Immature natural killer cell (primary cell): Measurements from ENCODE around the gene TMEM214. TPM values are rescaled to one million over a fixed set of nuclear protein-coding genes. Genes with fewer than 3 reads are reported as not detected.

Experiments used
- DNase-seq, 3 donors: peaks; one replicate each; pipeline ENCODE4 v3.0.0; 2022; ENCODE audit warnings: mixed read lengths in 1 of 3
- H3K27ac Mint-ChIP-seq, 6 donors: one replicate each; pipeline ENCODE4 v1.8.0; 2020; ENCODE audit warnings: mixed read lengths in 6 of 6, mild to moderate bottlenecking in 5 of 6, inconsistent platforms in 4 of 6, moderate library complexity in 3 of 6
- H3K27me3 Mint-ChIP-seq, 3 donors: one replicate each; pipeline ENCODE4 v1.8.0; 2020 to 2021; ENCODE audit warnings: low read depth in 3 of 3, mild to moderate bottlenecking in 3 of 3, mixed read lengths in 3 of 3, moderate library complexity in 3 of 3, inconsistent platforms in 1 of 3
- H3K36me3 Mint-ChIP-seq, 3 donors: one replicate each; pipeline ENCODE4 v1.8.0; 2020; ENCODE audit warnings: mixed read lengths in 3 of 3, inconsistent platforms in 2 of 3, mild to moderate bottlenecking in 2 of 3
- H3K4me1 Mint-ChIP-seq, 2 donors: one replicate each; pipeline ENCODE4 v1.8.0; 2020; ENCODE audit warnings: inconsistent platforms in 2 of 2, mild to moderate bottlenecking in 2 of 2, mixed read lengths in 2 of 2, moderate library complexity in 1 of 2
- H3K4me3 Mint-ChIP-seq, 5 donors: one replicate each; pipeline ENCODE4 v1.8.0; 2020; ENCODE audit warnings: mild to moderate bottlenecking in 5 of 5, mixed read lengths in 5 of 5, inconsistent platforms in 3 of 5, moderate library complexity in 3 of 5
- H3K9me3 Mint-ChIP-seq, 6 donors: one replicate each; pipeline ENCODE4 v1.8.0; 2020; ENCODE audit warnings: mild to moderate bottlenecking in 6 of 6, mixed read lengths in 6 of 6, inconsistent platforms in 4 of 6, moderate library complexity in 3 of 6
- polyA plus RNA-seq, 3 donors: library from polyadenylated mRNA; unstranded; fragments of 300-500 nt; fragmentation: Illumina TruSeq; gene quantifications; one replicate each; pipeline ENCODE4 v1.2.3, GENCODE V29; 2021

The TMEM214 gene
- 10 to 100 TPM; 16.6 to 48.3 (median 17.6) TPM for polyA plus RNA-seq

DNA sequence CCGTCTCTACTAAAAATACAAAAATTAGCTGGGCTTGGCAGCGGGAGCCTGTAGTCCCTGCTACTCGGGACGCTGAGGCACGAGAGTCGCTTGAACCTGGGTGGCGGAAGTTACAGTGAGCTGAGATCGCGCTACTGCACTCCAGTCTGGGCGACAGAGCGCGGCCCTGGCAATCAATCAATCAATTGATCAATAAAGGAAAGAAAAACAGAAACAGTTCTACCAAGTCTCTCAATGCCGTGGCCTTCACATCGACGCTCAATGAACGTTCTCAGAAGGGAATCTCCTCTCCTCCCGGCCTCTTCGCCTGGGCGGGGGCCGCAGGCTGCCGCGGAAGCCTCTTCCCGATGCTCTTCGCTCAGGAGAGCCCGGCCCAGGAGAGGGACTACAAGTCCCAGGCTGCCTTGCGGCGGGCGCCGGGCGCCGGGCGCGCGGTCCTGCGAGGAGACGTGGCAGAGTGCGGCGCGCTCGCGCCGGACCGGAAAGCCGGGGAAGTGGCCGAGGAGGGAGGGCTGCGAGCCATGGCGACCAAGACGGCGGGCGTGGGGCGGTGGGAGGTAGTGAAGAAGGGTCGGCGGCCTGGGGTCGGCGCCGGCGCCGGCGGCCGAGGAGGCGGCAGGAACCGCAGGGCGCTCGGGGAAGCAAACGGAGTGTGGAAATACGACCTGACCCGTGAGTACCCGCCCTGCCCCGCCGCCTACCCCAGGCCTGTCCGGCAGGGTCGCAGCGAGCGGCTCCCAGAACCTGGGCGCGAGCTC, at the start of gene TMEM214:
Gene TMEM214, plus strand, starts transcription at position 471 of the 758 bp plus-strand sequence. Its CDS starts 51 bp downstream, at position 522.
- no peaks in the 10 kb centered on the region for H3K9me3 Mint-ChIP-seq
- H3K27ac Mint-ChIP-seq = peak within 1 kb of the TSS; percentile 78 to 92 (median 90)
- DNase-seq = peak; percentile 72 to 77 (median 76)
- peaks cover 0 to 2% (median 0%) of the 10 kb centered on the region in 3 donors for H3K27me3 Mint-ChIP-seq
- peaks cover 0 to 15% (median 0%) of the 10 kb centered on the region in 3 donors for H3K36me3 Mint-ChIP-seq
- peak within 1 kb of the TSS; percentile 89 to 93 (median 92) for H3K4me3 Mint-ChIP-seq
- peaks cover 29 to 37% of the 10 kb centered on the region in 2 donors for H3K4me1 Mint-ChIP-seq

DNA sequence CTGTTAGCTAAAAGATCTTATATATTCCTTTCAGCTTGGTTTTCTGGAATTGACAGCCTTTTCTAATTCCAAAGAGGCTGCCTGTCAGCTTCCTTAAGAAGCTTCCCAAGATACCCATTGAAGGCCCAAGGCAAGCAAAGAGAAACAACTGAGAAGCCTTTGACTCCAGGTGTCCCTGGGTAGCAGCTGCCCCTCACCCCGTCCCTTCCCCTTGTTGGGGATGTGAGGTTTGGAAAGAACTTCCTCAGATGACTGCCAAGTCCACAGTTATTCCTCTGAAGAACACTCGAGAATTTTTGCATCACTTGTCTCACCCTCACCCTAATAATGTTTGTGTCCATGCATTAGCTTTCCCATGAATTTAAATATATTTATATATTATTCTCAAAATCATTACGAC, 49.0 kb upstream of the TMEM214 start:
- no peak for DNase-seq
- H3K4me3 Mint-ChIP-seq = no peak overlapping the region
- no peaks in the 10 kb centered on the region for H3K4me1 Mint-ChIP-seq
- no peaks in the 10 kb centered on the region for H3K9me3 Mint-ChIP-seq
- H3K36me3 Mint-ChIP-seq = no peaks in the 10 kb centered on the region
- no peak overlapping the region for H3K27ac Mint-ChIP-seq
- peaks cover 0 to 2% (median 0%) of the 10 kb centered on the region in 3 donors for H3K27me3 Mint-ChIP-seq

- no peak for DNase-seq
- H3K27ac Mint-ChIP-seq = no peak overlapping the region
- no peaks in the 10 kb centered on the region for H3K27me3 Mint-ChIP-seq
- H3K4me1 Mint-ChIP-seq = no peaks in the 10 kb centered on the region
- no peaks in the 10 kb centered on the region for H3K9me3 Mint-ChIP-seq
- no peak overlapping the region for H3K4me3 Mint-ChIP-seq
- H3K36me3 Mint-ChIP-seq = no peaks in the 10 kb centered on the region
These were observed 47.0 kb upstream of the TMEM214 start for GRCh38 chr2:26985807-26986206.

- no peak for DNase-seq
- Mint-ChIP-seq H3K9me3 (no peaks in the 10 kb centered on the region), H3K4me3 (no peak overlapping the region), H3K36me3 (no peaks in the 10 kb centered on the region), H3K27ac (no peak overlapping the region), H3K4me1 (no peaks in the 10 kb centered on the region), H3K27me3 (no peaks in the 10 kb centered on the region)
These were observed 46.2 kb upstream of the TMEM214 start for GRCh38 chr2:26986576-26986975.

- Mint-ChIP-seq H3K4me1 (no peaks in the 10 kb centered on the region), H3K4me3 (no peak overlapping the region), H3K27ac (no peak overlapping the region), H3K27me3 (no peaks in the 10 kb centered on the region), H3K9me3 (no peaks in the 10 kb centered on the region), H3K36me3 (no peaks in the 10 kb centered on the region)
- no peak for DNase-seq
These were observed 44.5 kb upstream of the TMEM214 start for GRCh38 chr2:26988058-26988860.

DNA sequence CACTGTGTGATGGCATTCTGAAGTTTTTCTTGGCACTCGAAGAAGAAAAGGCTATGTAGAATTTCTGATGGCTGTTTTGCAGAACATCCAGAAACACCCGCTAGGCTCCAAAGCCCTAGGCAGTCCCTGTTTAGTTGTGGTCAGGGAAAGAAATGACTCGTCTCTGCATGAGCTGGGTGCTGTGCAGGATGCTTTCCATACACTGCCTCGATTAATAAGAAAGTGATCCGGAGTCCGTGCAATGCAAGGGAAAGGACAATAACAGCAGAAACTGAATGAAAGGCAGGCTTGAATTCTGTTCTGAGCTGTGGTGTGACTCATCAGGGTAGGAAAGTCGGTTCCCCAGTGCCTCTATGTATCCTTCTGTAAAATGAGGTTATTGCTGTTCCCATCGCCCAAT, 43.6 kb upstream of the TMEM214 start:
- Mint-ChIP-seq H3K36me3 (peaks cover 0 to 6% (median 0%) of the 10 kb centered on the region in 3 donors), H3K9me3 (no peaks in the 10 kb centered on the region), H3K4me1 (no peaks in the 10 kb centered on the region), H3K27me3 (no peaks in the 10 kb centered on the region), H3K27ac (no peak overlapping the region), H3K4me3 (no peak overlapping the region)
- DNase-seq = no peak

GRCh38 chr2:26991717-26992116, 41.0 kb upstream of the TMEM214 start:
- H3K27me3 Mint-ChIP-seq = peaks cover 0 to 2% (median 0%) of the 10 kb centered on the region in 3 donors
- peaks cover 0 to 7% (median 0%) of the 10 kb centered on the region in 3 donors for H3K36me3 Mint-ChIP-seq
- no peak overlapping the region for H3K4me3 Mint-ChIP-seq
- no peak overlapping the region for H3K27ac Mint-ChIP-seq
- no peaks in the 10 kb centered on the region for H3K4me1 Mint-ChIP-seq
- no peak for DNase-seq
- no peaks in the 10 kb centered on the region for H3K9me3 Mint-ChIP-seq

GRCh38 chr2:26993768-26994167, 39.0 kb upstream of the TMEM214 start:
- H3K4me3 Mint-ChIP-seq = no peak overlapping the region
- DNase-seq = no peak
- H3K9me3 Mint-ChIP-seq = no peaks in the 10 kb centered on the region
- no peak overlapping the region for H3K27ac Mint-ChIP-seq
- H3K4me1 Mint-ChIP-seq = no peaks in the 10 kb centered on the region
- peaks cover 0 to 7% (median 0%) of the 10 kb centered on the region in 3 donors for H3K36me3 Mint-ChIP-seq
- H3K27me3 Mint-ChIP-seq = peaks cover 0 to 7% (median 0%) of the 10 kb centered on the region in 3 donors

DNA sequence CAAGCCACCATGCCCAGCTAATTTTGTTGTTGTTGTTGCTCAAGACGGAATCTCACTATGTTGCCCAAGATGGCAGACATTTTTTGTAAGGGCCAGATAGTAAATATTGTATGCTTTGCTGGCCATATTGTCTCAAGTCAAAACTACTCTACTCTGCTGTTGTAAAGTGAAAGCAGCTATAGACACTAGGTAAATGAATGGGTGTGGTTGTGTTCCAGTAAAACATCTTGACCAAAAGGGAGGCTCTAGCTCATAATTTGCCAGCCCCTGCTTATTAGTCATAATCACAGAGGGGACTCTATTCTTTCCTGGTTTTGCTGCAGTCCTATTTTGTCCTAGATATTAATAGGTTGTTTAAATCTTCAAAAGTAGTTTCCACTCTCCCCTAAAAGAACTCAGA, 37.8 kb upstream of the TMEM214 start:
- H3K9me3 Mint-ChIP-seq = no peaks in the 10 kb centered on the region
- no peak overlapping the region for H3K4me3 Mint-ChIP-seq
- no peaks in the 10 kb centered on the region for H3K4me1 Mint-ChIP-seq
- H3K27me3 Mint-ChIP-seq = peaks cover 0 to 9% (median 0%) of the 10 kb centered on the region in 3 donors
- DNase-seq = no peak
- H3K36me3 Mint-ChIP-seq = peaks cover 0 to 7% (median 0%) of the 10 kb centered on the region in 3 donors
- no peak overlapping the region for H3K27ac Mint-ChIP-seq

DNA sequence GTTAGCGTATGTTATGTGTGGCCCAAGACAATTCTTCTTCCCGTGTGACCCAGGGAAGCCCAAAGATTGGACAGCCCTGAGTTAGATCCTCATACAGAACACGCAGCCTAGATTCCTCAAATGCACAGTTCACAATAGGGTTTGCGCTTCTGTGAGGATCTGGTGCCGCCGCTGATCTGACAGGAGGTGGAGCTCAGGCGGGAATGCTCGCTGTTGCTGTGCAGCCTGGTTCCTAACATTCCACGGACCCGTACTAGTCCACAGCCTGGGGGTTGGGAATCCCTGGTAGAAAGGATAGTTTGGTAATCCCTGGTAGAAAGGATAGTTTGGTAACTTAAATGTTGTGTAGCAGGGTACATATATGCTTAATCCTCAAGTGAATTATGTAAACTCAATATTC, 35.4 kb upstream of the TMEM214 start:
- Mint-ChIP-seq H3K9me3 (no peaks in the 10 kb centered on the region), H3K4me3 (no peak overlapping the region), H3K27ac (no peak overlapping the region)

DNA sequence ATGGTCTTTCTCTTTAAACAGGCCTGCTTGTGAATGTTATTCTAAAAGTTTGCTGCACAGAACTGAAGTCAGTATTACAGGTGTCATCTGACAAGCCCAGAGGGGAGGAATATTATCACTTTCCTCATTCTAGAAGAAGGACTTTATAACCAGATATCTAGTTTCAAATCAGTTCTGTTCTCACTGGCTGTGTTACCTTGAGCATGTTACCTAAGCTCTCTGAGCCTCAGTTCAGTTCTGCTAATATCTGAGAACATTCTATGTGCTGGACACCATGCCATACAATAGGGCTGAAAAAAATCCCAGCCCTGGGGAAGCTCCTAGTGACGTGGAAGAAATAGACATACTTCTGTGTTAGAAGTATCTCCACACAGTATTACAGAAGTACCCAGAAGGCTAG, 34.4 kb upstream of the TMEM214 start:
- peaks cover 0 to 14% (median 4%) of the 10 kb centered on the region in 3 donors for H3K27me3 Mint-ChIP-seq
- no peak for DNase-seq
- no peak overlapping the region for H3K4me3 Mint-ChIP-seq
- peaks cover 0 to 7% (median 0%) of the 10 kb centered on the region in 3 donors for H3K36me3 Mint-ChIP-seq
- H3K9me3 Mint-ChIP-seq = no peaks in the 10 kb centered on the region
- H3K27ac Mint-ChIP-seq = no peak overlapping the region
- no peaks in the 10 kb centered on the region for H3K4me1 Mint-ChIP-seq

More for the DNA sequence above, 35.4 kb upstream of the TMEM214 start:
- no peaks in the 10 kb centered on the region for H3K4me1 Mint-ChIP-seq
- peaks cover 0 to 14% (median 4%) of the 10 kb centered on the region in 3 donors for H3K27me3 Mint-ChIP-seq
- DNase-seq = no peak
- peaks cover 0 to 7% (median 0%) of the 10 kb centered on the region in 3 donors for H3K36me3 Mint-ChIP-seq

DNA sequence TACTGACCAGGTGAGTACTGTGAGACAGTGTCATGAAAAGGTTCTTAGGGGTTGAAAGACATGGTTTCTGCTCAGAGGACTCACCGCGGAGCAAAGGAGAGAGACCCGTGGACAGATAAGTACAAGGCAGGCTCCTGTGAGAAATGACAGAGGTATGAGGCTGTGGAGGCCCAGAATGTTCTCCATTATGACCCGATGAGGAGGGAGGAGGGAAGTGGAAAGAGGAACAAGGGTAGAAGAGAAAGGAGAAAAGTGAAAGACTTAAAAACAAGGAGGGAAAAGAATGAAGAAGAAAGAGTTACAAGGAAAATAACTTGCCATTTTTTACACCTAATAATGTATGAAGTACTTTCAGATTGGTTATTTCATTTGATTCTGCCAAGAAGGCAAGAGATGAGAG, 32.5 kb upstream of the TMEM214 start:
- DNase-seq = no peak
- H3K27ac Mint-ChIP-seq = no peak overlapping the region
- no peak overlapping the region for H3K4me3 Mint-ChIP-seq
- H3K36me3 Mint-ChIP-seq = no peaks in the 10 kb centered on the region
- no peaks in the 10 kb centered on the region for H3K9me3 Mint-ChIP-seq
- no peaks in the 10 kb centered on the region for H3K4me1 Mint-ChIP-seq
- H3K27me3 Mint-ChIP-seq = peaks cover 0 to 14% (median 4%) of the 10 kb centered on the region in 3 donors

DNA sequence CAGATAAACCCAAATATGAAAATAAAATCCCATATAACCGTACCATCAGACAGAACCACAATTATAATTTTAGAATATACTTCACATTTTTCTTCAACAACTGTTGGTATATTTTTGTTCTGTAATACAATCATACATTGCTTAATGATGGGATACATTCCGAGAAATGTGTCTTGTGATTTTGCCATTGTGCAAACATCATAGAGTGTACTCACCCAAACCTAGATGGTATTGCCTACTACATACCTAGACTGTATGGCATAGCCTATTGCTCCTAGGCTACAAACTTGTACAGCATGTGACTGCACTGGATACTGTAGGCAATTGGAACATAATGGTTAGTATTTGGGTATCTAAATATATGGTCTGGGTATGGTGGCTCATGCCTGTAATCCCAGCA, 31.8 kb upstream of the TMEM214 start:
- DNase-seq = no peak
- H3K36me3 Mint-ChIP-seq = no peaks in the 10 kb centered on the region
- H3K27ac Mint-ChIP-seq = no peak overlapping the region
- H3K9me3 Mint-ChIP-seq = no peaks in the 10 kb centered on the region
- H3K4me3 Mint-ChIP-seq = no peak overlapping the region
- H3K4me1 Mint-ChIP-seq = no peaks in the 10 kb centered on the region
- peaks cover 0 to 11% (median 4%) of the 10 kb centered on the region in 3 donors for H3K27me3 Mint-ChIP-seq

GRCh38 chr2:27001950-27002349, 30.8 kb upstream of the TMEM214 start:
- H3K27ac Mint-ChIP-seq = no peak overlapping the region
- no peaks in the 10 kb centered on the region for H3K4me1 Mint-ChIP-seq
- no peaks in the 10 kb centered on the region for H3K9me3 Mint-ChIP-seq
- H3K36me3 Mint-ChIP-seq = no peaks in the 10 kb centered on the region
- peaks cover 0 to 11% (median 4%) of the 10 kb centered on the region in 3 donors for H3K27me3 Mint-ChIP-seq
- DNase-seq = no peak
- H3K4me3 Mint-ChIP-seq = no peak overlapping the region
